Right cardiac atrium (tissue), 5 donors: Measurements from ENCODE around the gene GAB4. TPM values are rescaled to one million over a fixed set of nuclear protein-coding genes. Genes with fewer than 3 reads are reported as not detected.
"Not testable (repeated sequence)": the region's sequence is repeated elsewhere in the genome, so short reads cannot be mapped to it uniquely, and the experiment has no call there.

ENCODE experiments used
- ATAC-seq, 2 donors: fragments of 200-7000 bp; cut with Tn5 transposase; one replicate each; pipeline versions ENCODE4 v1.8.0 to v1.9.1; 2020; ENCODE audit warnings: moderate library complexity in 2 of 2, mild to moderate bottlenecking in 1 of 2
- DNase-seq, 3 donors: peaks; one replicate each; pipeline ENCODE4 v3.0.0-alpha.2; 2020
- H3K27ac ChIP-seq: one replicate; pipeline ENCODE4 v1.5.1; 2013; ENCODE audit warnings: mild to moderate bottlenecking, low read length, control low read depth, moderate library complexity
- H3K27me3 ChIP-seq: one replicate; pipeline ENCODE4 v1.6.1; 2013; ENCODE audit not compliant: control insufficient read depth, insufficient read depth
- H3K4me1 ChIP-seq: one replicate; pipeline ENCODE4 v1.6.1; 2013; ENCODE audit warnings: low read length; ENCODE audit not compliant: control insufficient read depth, insufficient read depth
- H3K4me3 ChIP-seq: one replicate; pipeline ENCODE4 v1.5.1; 2013; ENCODE audit warnings: low read length, control low read depth
- H3K9me3 ChIP-seq: one replicate; pipeline ENCODE4 v1.6.1; 2013; ENCODE audit warnings: low read length; ENCODE audit not compliant: control insufficient read depth
- WGBS: extraction: QIAGEN DNeasy Blood & Tissue Kit; methylation state at CpG from one replicate; pipeline ENCODE4 v1.1.7; 2013; 5-methylcytosine and 5-hydroxymethylcytosine counted together
- intact Hi-C, 4 donors: fragments of 100-400 bp; cut with DNase I; formaldehyde crosslinking; loops; one replicate each; pipeline versions ENCODE4 v1.11.0 to v1.14.0; 2022 to 2023
- long read RNA-seq, 4 donors: library from polyadenylated mRNA; unstranded; transcript quantifications; one replicate each; pipeline ENCODE4 v2.0.0, GENCODE V29; 2020 to 2021
- polyA plus RNA-seq: library from polyadenylated mRNA; stranded (reverse); fragments of 200-250 nt; gene quantifications from one replicate; pipeline ENCODE4 v1.2.3, GENCODE V29; 2013
- total RNA-seq, 4 donors: library from RNA; stranded (reverse); fragmentation: NEBNext Ultra II Directional; extraction: Animal tissue kit (Norgen Biotek cat#: 25700); gene quantifications; one replicate each; pipeline ENCODE4 v1.2.1, GENCODE V29; 2021
- donor health status: healthy with polysubstance abuse.
- donor health status: DM: no; HTN: yes; CAD: no.
- donor health status: DM: no; HTN: no; CAD: no.
- donor health status: DM: no; HTN: yes; CAD: no; lungs with severe emphysema.
- donor health status: DM: yes; HTN: yes; CAD: no.

GAB4 gene
- total RNA-seq = not detected
- not detected for polyA plus RNA-seq
- long read RNA-seq, donor 1 = 0 reads
- long read RNA-seq, donor 2 = 0 reads
- long read RNA-seq, donor 3 = 0 reads
- long read RNA-seq, donor 4 = 0 reads

GRCh38 chr22:17007852-17008731 lies at the start of gene GAB4:
Gene GAB4 (minus strand): TSS chr22:17008222. CDS start chr22:17008114, 108 bp downstream.
- Histone ChIP-seq H3K27ac (no peak within 1 kb of the TSS), H3K27me3 (no peaks in the 10 kb centered on the region), H3K9me3 (no peaks in the 10 kb centered on the region), H3K4me1 (no peaks in the 10 kb centered on the region), H3K4me3 (no peak within 1 kb of the TSS)
- WGBS = 72% methylated on average over 49 of the region's 49 CpGs
- intact Hi-C loops = no loop called here
- ATAC-seq (peak in 1 of 2 donors; percentile 16), DNase-seq (no peak)

GRCh38 chr22:17056807-17057206 lies 48.8 kb upstream of the GAB4 start:
- intact Hi-C loops = loop anchor here (2.0 to 10.0 kb wide), 4 partner anchors 122 to 140 kb away; no protein-coding TSS in a partner anchor
- Histone ChIP-seq H3K9me3 (no peaks in the 10 kb centered on the region), H3K4me3 (no peak overlapping the region), H3K4me1 (no peaks in the 10 kb centered on the region), H3K27me3 (no peaks in the 10 kb centered on the region), H3K27ac (no peak overlapping the region)
- 70% methylated on average over 8 of the region's 8 CpGs for WGBS
- DNase-seq = peak in 1 of 3 donors; percentile 50
- no peak for ATAC-seq

- intact Hi-C loops = loop anchor here (2.0 to 10.0 kb wide), 4 partner anchors 121 to 139 kb away; no protein-coding TSS in a partner anchor
- H3K9me3 ChIP-seq = no peaks in the 10 kb centered on the region
- no peak overlapping the region for H3K4me3 ChIP-seq
- H3K27me3 ChIP-seq = no peaks in the 10 kb centered on the region
- no peak for ATAC-seq
- no peaks in the 10 kb centered on the region for H3K4me1 ChIP-seq
- 80% methylated on average over 5 of the region's 5 CpGs for WGBS
- peak in 1 of 3 donors; percentile 26 for DNase-seq
- no peak overlapping the region for H3K27ac ChIP-seq
Observed at GRCh38 chr22:17056058-17056457, 48.0 kb upstream of the GAB4 start.

- Histone ChIP-seq H3K27me3 (no peaks in the 10 kb centered on the region), H3K4me3 (no peak overlapping the region), H3K27ac (no peak overlapping the region), H3K4me1 (no peaks in the 10 kb centered on the region), H3K9me3 (no peaks in the 10 kb centered on the region)
- intact Hi-C loops = no loop called here
- WGBS = 89% methylated on average over 1 of the region's 1 CpG
- ATAC-seq (no peak), DNase-seq (no peak)
Observed at GRCh38 chr22:17047656-17048055, 39.6 kb upstream of the GAB4 start.

GRCh38 chr22:17046566-17047348 lies 38.7 kb upstream of the GAB4 start:
- H3K9me3 ChIP-seq = no peaks in the 10 kb centered on the region
- H3K27me3 ChIP-seq = no peaks in the 10 kb centered on the region
- DNase-seq = no peak
- no peak overlapping the region for H3K4me3 ChIP-seq
- 61% methylated on average over 5 of the region's 5 CpGs for WGBS
- ATAC-seq = no peak
- H3K4me1 ChIP-seq = no peaks in the 10 kb centered on the region
- intact Hi-C loops = no loop called here
- H3K27ac ChIP-seq = no peak overlapping the region

GRCh38 chr22:17043521-17043920 lies 35.5 kb upstream of the GAB4 start:
- Histone ChIP-seq H3K4me1 (no peaks in the 10 kb centered on the region), H3K27me3 (no peaks in the 10 kb centered on the region), H3K4me3 (no peak overlapping the region), H3K27ac (no peak overlapping the region), H3K9me3 (no peaks in the 10 kb centered on the region)
- intact Hi-C loops = no loop called here
- ATAC-seq (no peak), DNase-seq (no peak)

GRCh38 chr22:17036842-17037711 lies 29.1 kb upstream of the GAB4 start:
- peak overlapping the region; percentile 9 for H3K4me3 ChIP-seq
- 31% methylated on average over 36 of the region's 56 CpGs for WGBS
- H3K9me3 ChIP-seq, H3K27me3 ChIP-seq, H3K4me1 ChIP-seq, intact Hi-C loops, H3K27ac ChIP-seq: not testable (repeated sequence)
- DNase-seq (peak in 1 of 3 donors; percentile 59), ATAC-seq (peak; percentile 89 to 94)

GRCh38 chr22:17035976-17036841 lies 28.2 kb upstream of the GAB4 start:
- H3K4me3 ChIP-seq = peak overlapping the region; percentile 9
- H3K4me1 ChIP-seq, H3K27ac ChIP-seq, H3K27me3 ChIP-seq, H3K9me3 ChIP-seq, intact Hi-C loops: not testable (repeated sequence)
- WGBS = 23% methylated on average over 53 of the region's 56 CpGs
- DNase-seq = peak in 2 of 3 donors; percentile 69 to 71
- peak; percentile 51 to 61 for ATAC-seq

- intact Hi-C loops = no loop called here
- 51% methylated on average over 4 of the region's 4 CpGs for WGBS
- Histone ChIP-seq H3K4me3 (no peak overlapping the region), H3K27me3 (no peaks in the 10 kb centered on the region), H3K27ac (no peak overlapping the region), H3K9me3 (no peaks in the 10 kb centered on the region), H3K4me1 (no peaks in the 10 kb centered on the region)
- DNase-seq = peak in 1 of 3 donors; percentile 58
- peak; percentile 19 to 25 for ATAC-seq
Observed at GRCh38 chr22:17035246-17035645, 27.2 kb upstream of the GAB4 start.

GRCh38 chr22:17034532-17034931 lies 26.5 kb upstream of the GAB4 start:
- H3K27me3 ChIP-seq, intact Hi-C loops, H3K4me3 ChIP-seq, DNase-seq, H3K4me1 ChIP-seq, H3K27ac ChIP-seq, ATAC-seq, H3K9me3 ChIP-seq: not testable (repeated sequence)
- WGBS = 86% methylated on average over 2 of the region's 2 CpGs
